ENCODE measurements around the gene IMPACT. TPM values are rescaled to one million over a fixed set of nuclear protein-coding genes. Genes with fewer than 3 reads are reported as not detected.

Gene IMPACT
- total RNA-seq, 4 donors from 2014 or later, result 14.7 to 26.2 (median 15.4) TPM

GRCh38 chr18:24446953-24447538 lies 20.6 kb downstream of the IMPACT start:
- DNase-seq (ENCODE audit: low spot score in 2 of 2), result no peak
- TF ChIP-seq EP300 (IDR thresholded peaks at IDR 0.05), result no peak
- no peak for TF ChIP-seq POLR2A (IDR thresholded peaks at IDR 0.05)
- no peak for TF ChIP-seq POLR2AphosphoS5 (IDR thresholded peaks at IDR 0.05)
- no peak for TF ChIP-seq CTCF (IDR thresholded peaks at IDR 0.05)
- H3K27me3 ChIP-seq, result no peaks in the 10 kb centered on the region
- peaks cover 69% of the 10 kb centered on the region for H3K36me3 ChIP-seq
- WGBS, result 96% methylated on average over 1 of the region's 1 CpG
- H3K4me3 ChIP-seq, result no peak overlapping the region
- H3K27ac ChIP-seq, result no peak overlapping the region
- no peaks in the 10 kb centered on the region for H3K9me3 ChIP-seq
- H3K4me1 ChIP-seq, result no peaks in the 10 kb centered on the region

- Histone ChIP-seq H3K9me3 (no peaks in the 10 kb centered on the region), H3K4me1 (no peaks in the 10 kb centered on the region), H3K27ac (no peak overlapping the region), H3K36me3 (peaks cover 62% of the 10 kb centered on the region), H3K4me3 (no peak overlapping the region), H3K27me3 (no peaks in the 10 kb centered on the region)
- no peak for TF ChIP-seq EP300 (IDR thresholded peaks at IDR 0.05)
- no peak for TF ChIP-seq POLR2A (IDR thresholded peaks at IDR 0.05)
- TF ChIP-seq CTCF (IDR thresholded peaks at IDR 0.05), result no peak
- TF ChIP-seq POLR2AphosphoS5 (IDR thresholded peaks at IDR 0.05), result no peak
- WGBS, result 98% methylated on average over 1 of the region's 1 CpG
- DNase-seq (ENCODE audit: low spot score in 2 of 2), result no peak
Observed at GRCh38 chr18:24447961-24448360, 21.5 kb downstream of the IMPACT start.

GRCh38 chr18:24456549-24456948 lies 30.1 kb downstream of the IMPACT start:
- 89% methylated on average over 4 of the region's 4 CpGs for WGBS
- H3K4me1 ChIP-seq, result no peaks in the 10 kb centered on the region
- no peaks in the 10 kb centered on the region for H3K27me3 ChIP-seq
- no peak overlapping the region for H3K27ac ChIP-seq
- H3K36me3 ChIP-seq, result no peaks in the 10 kb centered on the region
- no peak for DNase-seq (ENCODE audit: low spot score in 2 of 2)
- H3K9me3 ChIP-seq, result no peaks in the 10 kb centered on the region
- no peak overlapping the region for H3K4me3 ChIP-seq
- TF ChIP-seq EP300 (IDR thresholded peaks at IDR 0.05), result no peak
- TF ChIP-seq POLR2AphosphoS5 (IDR thresholded peaks at IDR 0.05), result no peak
- no peak for TF ChIP-seq POLR2A (IDR thresholded peaks at IDR 0.05)
- no peak for TF ChIP-seq CTCF (IDR thresholded peaks at IDR 0.05)

GRCh38 chr18:24459772-24460171 lies 33.3 kb downstream of the IMPACT start:
- 94% methylated on average over 4 of the region's 4 CpGs for WGBS
- DNase-seq (ENCODE audit: low spot score in 2 of 2), result no peak

GRCh38 chr18:24460388-24460787 lies 33.9 kb downstream of the IMPACT start, which contains the start of gene HRH4:
HRH4 (plus strand) TSS chr18:24460637; CDS start chr18:24460729, 92 bp downstream.
- Histone ChIP-seq H3K36me3 (no peaks in the 10 kb centered on the region), H3K27me3 (no peaks in the 10 kb centered on the region), H3K9me3 (no peaks in the 10 kb centered on the region), H3K27ac (no peak within 1 kb of the TSS), H3K4me3 (no peak within 1 kb of the TSS), H3K4me1 (no peaks in the 10 kb centered on the region)
- TF ChIP-seq POLR2AphosphoS5 (IDR thresholded peaks at IDR 0.05) (no peak), POLR2A (IDR thresholded peaks at IDR 0.05) (no peak), CTCF (IDR thresholded peaks at IDR 0.05) (no peak), EP300 (IDR thresholded peaks at IDR 0.05) (no peak)
- DNase-seq (ENCODE audit: low spot score in 2 of 2), result no peak
- 52% methylated on average over 1 of the region's 1 CpG for WGBS

More at GRCh38 chr18:24459772-24460171, 33.3 kb downstream of the IMPACT start:
- Histone ChIP-seq H3K4me1 (no peaks in the 10 kb centered on the region), H3K36me3 (no peaks in the 10 kb centered on the region), H3K27ac (no peak overlapping the region), H3K4me3 (no peak overlapping the region), H3K27me3 (no peaks in the 10 kb centered on the region), H3K9me3 (no peaks in the 10 kb centered on the region)
- TF ChIP-seq POLR2AphosphoS5 (IDR thresholded peaks at IDR 0.05) (no peak), CTCF (IDR thresholded peaks at IDR 0.05) (no peak), POLR2A (IDR thresholded peaks at IDR 0.05) (no peak), EP300 (IDR thresholded peaks at IDR 0.05) (no peak)

Measured in suprapubic skin (tissue), 4 donors.